Upper lobe of left lung (tissue), 4 donors: ENCODE results near the gene KRT40.
"Not testable (repeated sequence)": the region's sequence is repeated elsewhere in the genome, so short reads cannot be mapped to it uniquely, and the experiment has no call there.

ENCODE experiments used
- EP300 ChIP-seq, 4 donors: sonication (generic); formaldehyde crosslinking; IDR thresholded peaks; one replicate each; pipeline ENCODE4 v1.5.1; 2017; ENCODE audit warnings: antibody characterized with exemption in 4 of 4, control low read depth in 2 of 4
- POLR2A ChIP-seq, 4 donors: fragments of 450-650 bp; IDR thresholded peaks; one replicate each; pipeline ENCODE4 v1.5.1; 2016 to 2017; ENCODE audit warnings: antibody characterized with exemption in 4 of 4, mild to moderate bottlenecking in 2 of 4
- POLR2AphosphoS5 ChIP-seq, 2 donors: sonication (generic); formaldehyde crosslinking; IDR thresholded peaks; one replicate each; pipeline ENCODE4 v1.5.1; 2017; ENCODE audit warnings: antibody characterized with exemption in 2 of 2
- TF ChIP-seq, protein P1 (sequence below), 6 experiments: fragments of 450-650 bp in 4 of 6; fragments of 200-600 bp in 2 of 6; sonication (generic) in 2 of 6; IDR thresholded peaks; one replicate each; pipeline ENCODE4 v1.5.1; 2016 to 2019; ENCODE audit warnings: antibody characterized with exemption in 6 of 6

DNA sequence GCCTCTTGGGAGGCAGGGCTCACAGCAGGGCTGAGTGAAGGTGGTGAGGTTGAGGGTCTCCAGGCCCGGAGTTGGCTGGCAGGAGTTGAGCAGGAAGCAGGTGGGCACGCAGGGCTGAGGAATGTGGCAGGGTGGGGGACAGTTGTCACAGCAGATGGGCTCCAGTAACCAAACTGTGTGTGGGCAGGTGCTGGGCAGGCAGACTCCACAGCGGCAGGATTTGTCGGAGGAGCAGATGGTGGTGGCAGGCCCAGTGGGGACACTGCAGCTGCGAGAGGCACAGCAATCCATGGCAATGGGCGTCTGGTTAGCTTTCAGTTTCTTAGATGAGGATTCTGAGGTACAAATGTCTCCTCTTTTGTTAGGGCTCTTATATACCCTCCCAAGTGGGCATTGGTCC is 15.4 kb upstream of the KRT40 start, which contains the start of gene KRTAP3-2:
- TF ChIP-seq POLR2A, POLR2AphosphoS5, EP300 (IDR thresholded peaks at IDR 0.05): not testable (repeated sequence)
- TF ChIP-seq, protein P1, sequence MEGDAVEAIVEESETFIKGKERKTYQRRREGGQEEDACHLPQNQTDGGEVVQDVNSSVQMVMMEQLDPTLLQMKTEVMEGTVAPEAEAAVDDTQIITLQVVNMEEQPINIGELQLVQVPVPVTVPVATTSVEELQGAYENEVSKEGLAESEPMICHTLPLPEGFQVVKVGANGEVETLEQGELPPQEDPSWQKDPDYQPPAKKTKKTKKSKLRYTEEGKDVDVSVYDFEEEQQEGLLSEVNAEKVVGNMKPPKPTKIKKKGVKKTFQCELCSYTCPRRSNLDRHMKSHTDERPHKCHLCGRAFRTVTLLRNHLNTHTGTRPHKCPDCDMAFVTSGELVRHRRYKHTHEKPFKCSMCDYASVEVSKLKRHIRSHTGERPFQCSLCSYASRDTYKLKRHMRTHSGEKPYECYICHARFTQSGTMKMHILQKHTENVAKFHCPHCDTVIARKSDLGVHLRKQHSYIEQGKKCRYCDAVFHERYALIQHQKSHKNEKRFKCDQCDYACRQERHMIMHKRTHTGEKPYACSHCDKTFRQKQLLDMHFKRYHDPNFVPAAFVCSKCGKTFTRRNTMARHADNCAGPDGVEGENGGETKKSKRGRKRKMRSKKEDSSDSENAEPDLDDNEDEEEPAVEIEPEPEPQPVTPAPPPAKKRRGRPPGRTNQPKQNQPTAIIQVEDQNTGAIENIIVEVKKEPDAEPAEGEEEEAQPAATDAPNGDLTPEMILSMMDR (IDR thresholded peaks at IDR 0.05) = not testable (repeated sequence)
